ENCODE results near the gene EFNA5.

DNA sequence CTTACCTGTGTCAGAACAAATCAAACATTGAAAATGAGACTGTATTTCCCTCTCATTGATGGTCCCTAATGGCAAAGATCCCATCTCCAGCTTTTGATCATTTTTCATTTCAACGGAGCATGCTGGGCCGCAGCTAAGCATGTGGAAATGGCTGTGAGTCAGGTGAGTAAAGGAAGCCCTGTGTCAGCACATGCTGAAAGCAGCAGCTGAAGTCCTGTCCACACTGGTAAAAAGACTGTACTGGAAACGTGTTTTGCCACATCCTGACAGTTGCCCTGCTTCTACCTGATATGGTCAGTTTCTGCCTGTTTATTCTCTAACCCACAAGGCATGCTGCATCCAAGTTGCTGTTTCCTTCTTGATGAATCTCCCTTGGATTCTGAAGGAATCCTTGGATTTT lies 330.1 kb downstream of the EFNA5 start:
- TF ChIP-seq POLR2A (IDR thresholded peaks at IDR 0.05): no peak
- TF ChIP-seq, protein P1, sequence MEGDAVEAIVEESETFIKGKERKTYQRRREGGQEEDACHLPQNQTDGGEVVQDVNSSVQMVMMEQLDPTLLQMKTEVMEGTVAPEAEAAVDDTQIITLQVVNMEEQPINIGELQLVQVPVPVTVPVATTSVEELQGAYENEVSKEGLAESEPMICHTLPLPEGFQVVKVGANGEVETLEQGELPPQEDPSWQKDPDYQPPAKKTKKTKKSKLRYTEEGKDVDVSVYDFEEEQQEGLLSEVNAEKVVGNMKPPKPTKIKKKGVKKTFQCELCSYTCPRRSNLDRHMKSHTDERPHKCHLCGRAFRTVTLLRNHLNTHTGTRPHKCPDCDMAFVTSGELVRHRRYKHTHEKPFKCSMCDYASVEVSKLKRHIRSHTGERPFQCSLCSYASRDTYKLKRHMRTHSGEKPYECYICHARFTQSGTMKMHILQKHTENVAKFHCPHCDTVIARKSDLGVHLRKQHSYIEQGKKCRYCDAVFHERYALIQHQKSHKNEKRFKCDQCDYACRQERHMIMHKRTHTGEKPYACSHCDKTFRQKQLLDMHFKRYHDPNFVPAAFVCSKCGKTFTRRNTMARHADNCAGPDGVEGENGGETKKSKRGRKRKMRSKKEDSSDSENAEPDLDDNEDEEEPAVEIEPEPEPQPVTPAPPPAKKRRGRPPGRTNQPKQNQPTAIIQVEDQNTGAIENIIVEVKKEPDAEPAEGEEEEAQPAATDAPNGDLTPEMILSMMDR (IDR thresholded peaks at IDR 0.05): no peak

Measured in esophagus squamous epithelium (tissue), 4 donors.